ENCODE data around the gene CSN3.

DNA sequence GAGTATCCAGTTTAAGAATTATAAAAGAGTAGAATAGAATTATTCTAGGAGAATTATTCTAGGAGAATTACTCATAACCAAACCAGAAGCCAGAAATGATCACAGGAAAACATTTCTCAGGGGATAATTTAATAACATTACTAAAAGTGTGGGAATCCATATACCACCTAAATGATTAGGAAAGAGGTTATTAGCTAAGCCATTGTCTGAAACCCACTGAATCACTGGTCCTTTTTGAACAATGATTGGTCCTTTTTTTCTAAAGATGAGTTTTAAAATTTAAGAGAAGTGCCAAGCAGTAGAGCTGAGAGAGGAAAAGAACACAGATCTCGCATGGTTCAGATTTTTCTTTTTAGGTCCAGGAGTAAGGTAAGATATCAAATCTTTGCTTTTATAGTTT, 47.0 kb upstream of the CSN3 start, which contains the start of gene ODAM:
- TF ChIP-seq, protein P1, sequence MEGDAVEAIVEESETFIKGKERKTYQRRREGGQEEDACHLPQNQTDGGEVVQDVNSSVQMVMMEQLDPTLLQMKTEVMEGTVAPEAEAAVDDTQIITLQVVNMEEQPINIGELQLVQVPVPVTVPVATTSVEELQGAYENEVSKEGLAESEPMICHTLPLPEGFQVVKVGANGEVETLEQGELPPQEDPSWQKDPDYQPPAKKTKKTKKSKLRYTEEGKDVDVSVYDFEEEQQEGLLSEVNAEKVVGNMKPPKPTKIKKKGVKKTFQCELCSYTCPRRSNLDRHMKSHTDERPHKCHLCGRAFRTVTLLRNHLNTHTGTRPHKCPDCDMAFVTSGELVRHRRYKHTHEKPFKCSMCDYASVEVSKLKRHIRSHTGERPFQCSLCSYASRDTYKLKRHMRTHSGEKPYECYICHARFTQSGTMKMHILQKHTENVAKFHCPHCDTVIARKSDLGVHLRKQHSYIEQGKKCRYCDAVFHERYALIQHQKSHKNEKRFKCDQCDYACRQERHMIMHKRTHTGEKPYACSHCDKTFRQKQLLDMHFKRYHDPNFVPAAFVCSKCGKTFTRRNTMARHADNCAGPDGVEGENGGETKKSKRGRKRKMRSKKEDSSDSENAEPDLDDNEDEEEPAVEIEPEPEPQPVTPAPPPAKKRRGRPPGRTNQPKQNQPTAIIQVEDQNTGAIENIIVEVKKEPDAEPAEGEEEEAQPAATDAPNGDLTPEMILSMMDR (conservative IDR thresholded peaks at IDR 0.05), result no peak
- no peak for TF ChIP-seq ZFX (IDR thresholded peaks at IDR 0.05)

Measured in C4-2B (cell line).